Measurements from ENCODE around the gene LRP5. TPM values are rescaled to one million over a fixed set of nuclear protein-coding genes. Genes with fewer than 3 reads are reported as not detected.
"Not testable (repeated sequence)": the region's sequence is repeated elsewhere in the genome, so short reads cannot be mapped to it uniquely, and the experiment has no call there.

The LRP5 gene
- total and polyA plus RNA-seq, 8 donors = 11.8 to 152 (median 44.2) TPM

DNA sequence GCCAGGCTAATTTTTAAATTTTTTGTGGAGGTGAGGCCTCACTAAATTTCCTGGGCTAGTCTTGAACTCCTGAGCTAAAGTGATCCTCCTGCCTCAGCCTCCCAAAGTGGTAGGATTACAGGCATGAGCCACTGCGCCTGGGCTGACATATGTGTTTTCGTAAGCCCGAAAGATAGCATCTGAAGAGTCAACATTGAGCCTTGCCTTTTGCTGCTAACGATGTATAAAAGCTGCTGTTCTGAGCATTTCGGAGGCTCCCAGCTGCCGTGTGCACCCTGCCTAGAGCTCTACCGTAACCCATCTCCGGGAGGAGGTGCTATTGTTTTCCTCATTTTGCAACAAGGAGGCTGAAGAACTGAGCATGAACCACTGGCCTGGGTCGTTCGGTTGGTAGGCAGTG, 130.0 kb downstream of the LRP5 start:
- 74 to 85% (median 78%) methylated on average over 10 of the region's 10 CpGs for WGBS, 5 donors
- no peak overlapping the region for H3K4me3 ChIP-seq
- no peak for TF ChIP-seq POLR2A (IDR thresholded peaks at IDR 0.05)
- TF ChIP-seq, protein P1, sequence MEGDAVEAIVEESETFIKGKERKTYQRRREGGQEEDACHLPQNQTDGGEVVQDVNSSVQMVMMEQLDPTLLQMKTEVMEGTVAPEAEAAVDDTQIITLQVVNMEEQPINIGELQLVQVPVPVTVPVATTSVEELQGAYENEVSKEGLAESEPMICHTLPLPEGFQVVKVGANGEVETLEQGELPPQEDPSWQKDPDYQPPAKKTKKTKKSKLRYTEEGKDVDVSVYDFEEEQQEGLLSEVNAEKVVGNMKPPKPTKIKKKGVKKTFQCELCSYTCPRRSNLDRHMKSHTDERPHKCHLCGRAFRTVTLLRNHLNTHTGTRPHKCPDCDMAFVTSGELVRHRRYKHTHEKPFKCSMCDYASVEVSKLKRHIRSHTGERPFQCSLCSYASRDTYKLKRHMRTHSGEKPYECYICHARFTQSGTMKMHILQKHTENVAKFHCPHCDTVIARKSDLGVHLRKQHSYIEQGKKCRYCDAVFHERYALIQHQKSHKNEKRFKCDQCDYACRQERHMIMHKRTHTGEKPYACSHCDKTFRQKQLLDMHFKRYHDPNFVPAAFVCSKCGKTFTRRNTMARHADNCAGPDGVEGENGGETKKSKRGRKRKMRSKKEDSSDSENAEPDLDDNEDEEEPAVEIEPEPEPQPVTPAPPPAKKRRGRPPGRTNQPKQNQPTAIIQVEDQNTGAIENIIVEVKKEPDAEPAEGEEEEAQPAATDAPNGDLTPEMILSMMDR (IDR thresholded peaks at IDR 0.05) = no peak
- no peak for TF ChIP-seq POLR2AphosphoS5 (IDR thresholded peaks at IDR 0.05)
- TF ChIP-seq EP300 (IDR thresholded peaks at IDR 0.05) = no peak

DNA sequence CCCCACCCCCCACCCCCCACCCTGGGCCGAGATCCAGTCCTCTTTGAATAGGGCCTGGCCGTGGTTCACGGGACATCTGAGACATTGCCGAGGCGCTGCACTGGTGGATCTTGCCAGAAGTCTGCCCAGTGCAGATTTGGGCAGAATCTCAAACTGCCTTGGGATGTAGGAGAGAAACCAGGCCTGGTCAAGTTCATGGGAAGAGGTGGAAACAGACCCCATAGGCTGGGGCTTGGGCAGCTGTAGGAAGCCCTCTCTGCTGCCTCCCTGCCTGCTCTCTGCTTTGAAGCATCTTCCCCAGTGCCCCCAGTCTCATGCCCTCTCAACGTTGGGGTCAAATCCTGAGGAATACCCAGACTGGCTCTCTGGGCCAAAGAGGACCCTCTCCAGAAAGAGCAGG, 132.2 kb downstream of the LRP5 start:
- no peak for DNase-seq
- no peak for TF ChIP-seq POLR2A (IDR thresholded peaks at IDR 0.05)

More for the DNA sequence above, 130.0 kb downstream of the LRP5 start:
- Histone ChIP-seq H3K27ac (no peak overlapping the region), H3K9me3 (no peaks in the 10 kb centered on the region), H3K27me3 (no peaks in the 10 kb centered on the region), H3K4me1 (peaks cover 0 to 39% (median 19%) of the 10 kb centered on the region in 4 donors), H3K36me3 (peaks cover 16 to 86% (median 70%) of the 10 kb centered on the region in 4 donors)
- intact Hi-C loops (cut with DNase I; ENCODE audit: low total_unique reads) = no loop called here
- DNase-seq = no peak

DNA sequence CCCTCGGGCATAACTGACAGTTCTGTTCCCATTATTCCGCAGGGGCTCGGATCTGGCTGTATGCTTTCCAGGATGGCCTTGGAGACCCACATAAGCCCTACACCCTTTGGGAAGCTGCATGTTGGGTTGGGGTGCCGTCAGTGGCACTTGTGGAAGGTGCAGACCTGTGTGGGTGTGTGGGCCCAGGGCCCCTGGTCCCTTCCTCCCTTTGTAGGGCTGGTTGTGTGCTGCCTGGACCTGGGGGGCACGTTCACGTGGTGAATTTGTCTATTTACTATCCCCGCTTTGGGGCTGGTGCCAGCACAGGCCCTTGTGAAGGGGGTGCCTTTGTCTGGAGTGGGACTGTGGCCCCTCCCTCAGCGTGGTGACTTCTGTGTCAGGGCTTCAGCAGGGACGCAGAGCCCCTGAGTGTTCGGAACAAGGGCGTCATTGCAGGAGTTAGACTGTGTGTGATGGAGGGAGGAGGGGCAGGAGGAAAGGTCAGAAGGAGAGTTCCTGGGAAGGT, 133.2 kb downstream of the LRP5 start:
- TF ChIP-seq POLR2A (IDR thresholded peaks at IDR 0.05) (no peak), EP300 (IDR thresholded peaks at IDR 0.05) (no peak), POLR2AphosphoS5 (IDR thresholded peaks at IDR 0.05) (no peak)
- TF ChIP-seq, protein P1 (IDR thresholded peaks at IDR 0.05) = no peak
- no peaks in the 10 kb centered on the region for H3K9me3 ChIP-seq
- 69 to 79% (median 78%) methylated on average over 10 to 11 of the region's 11 CpGs for WGBS, 5 donors
- H3K4me3 ChIP-seq = no peak overlapping the region
- H3K27ac ChIP-seq = peak overlapping the region in 1 of 5 donors; percentile 63
- DNase-seq = no peak
- H3K36me3 ChIP-seq = peaks cover 10 to 79% (median 61%) of the 10 kb centered on the region in 4 donors
- H3K4me1 ChIP-seq = peaks cover 0 to 24% (median 14%) of the 10 kb centered on the region in 4 donors
- intact Hi-C loops (cut with DNase I; ENCODE audit: low total_unique reads) = loop anchor here (5.0 kb wide), 1 partner anchor 188 kb away; no protein-coding TSS in a partner anchor
- no peaks in the 10 kb centered on the region for H3K27me3 ChIP-seq

More for the DNA sequence above, 132.2 kb downstream of the LRP5 start:
- Histone ChIP-seq H3K36me3 (peaks cover 6 to 86% (median 69%) of the 10 kb centered on the region in 4 donors), H3K4me3 (no peak overlapping the region), H3K9me3 (no peaks in the 10 kb centered on the region), H3K4me1 (peaks cover 0 to 33% (median 18%) of the 10 kb centered on the region in 4 donors), H3K27me3 (no peaks in the 10 kb centered on the region), H3K27ac (peak overlapping the region in 1 of 5 donors; percentile 63)
- WGBS, 5 donors = 68 to 92% (median 86%) methylated on average over 2 to 6 of the region's 6 CpGs
- intact Hi-C loops (cut with DNase I; ENCODE audit: low total_unique reads) = no loop called here

DNA sequence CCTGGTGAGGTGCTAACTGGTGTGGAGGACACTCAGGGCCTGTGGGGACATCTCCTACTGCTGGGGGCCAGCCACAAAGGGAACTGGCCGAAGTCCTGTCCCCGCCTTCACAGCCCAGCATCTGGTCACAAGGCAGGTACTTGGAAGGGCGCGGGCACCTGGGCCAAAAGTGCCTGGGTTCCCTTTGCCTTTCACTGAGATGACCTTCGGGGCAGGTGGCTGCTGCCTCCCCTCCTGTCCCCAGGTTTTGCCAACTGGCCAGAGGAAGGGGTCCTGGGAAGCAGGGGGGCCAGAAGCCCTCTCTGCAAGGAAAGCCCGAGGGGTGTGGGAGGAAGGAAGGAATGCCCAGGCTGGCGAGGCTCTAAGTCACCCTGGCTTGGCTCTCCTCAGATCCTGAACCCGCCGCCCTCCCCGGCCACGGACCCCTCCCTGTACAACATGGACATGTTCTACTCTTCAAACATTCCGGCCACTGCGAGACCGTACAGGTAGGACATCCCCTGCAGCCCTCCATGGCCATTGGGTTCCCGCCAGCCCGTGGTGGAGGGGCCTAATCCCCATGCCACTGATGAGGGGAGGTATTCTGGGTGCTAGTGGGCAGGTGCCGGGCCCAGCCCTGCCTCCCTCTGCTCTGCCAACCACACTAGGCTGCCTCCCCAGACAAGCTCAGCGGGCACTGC, 133.8 kb downstream of the LRP5 start:
- Histone ChIP-seq H3K27me3 (no peaks in the 10 kb centered on the region), H3K27ac (peak overlapping the region in 2 of 5 donors; percentile 21 to 63), H3K4me3 (no peak overlapping the region), H3K36me3 (peaks cover 10 to 73% (median 55%) of the 10 kb centered on the region in 4 donors), H3K4me1 (peaks cover 0 to 19% (median 12%) of the 10 kb centered on the region in 4 donors), H3K9me3 (no peaks in the 10 kb centered on the region)
- 78 to 84% (median 82%) methylated on average over 12 to 18 of the region's 18 CpGs for whole genome bisulfite sequencing, 5 donors
- intact Hi-C loops (cut with DNase I; ENCODE audit: low total_unique reads) = loop anchor here (5.0 kb wide), 1 partner anchor 189 kb away; no protein-coding TSS in a partner anchor
- TF ChIP-seq POLR2A (IDR thresholded peaks at IDR 0.05) (no peak), POLR2AphosphoS5 (IDR thresholded peaks at IDR 0.05) (no peak), EP300 (IDR thresholded peaks at IDR 0.05) (no peak)
- no peak for DNase-seq

DNA sequence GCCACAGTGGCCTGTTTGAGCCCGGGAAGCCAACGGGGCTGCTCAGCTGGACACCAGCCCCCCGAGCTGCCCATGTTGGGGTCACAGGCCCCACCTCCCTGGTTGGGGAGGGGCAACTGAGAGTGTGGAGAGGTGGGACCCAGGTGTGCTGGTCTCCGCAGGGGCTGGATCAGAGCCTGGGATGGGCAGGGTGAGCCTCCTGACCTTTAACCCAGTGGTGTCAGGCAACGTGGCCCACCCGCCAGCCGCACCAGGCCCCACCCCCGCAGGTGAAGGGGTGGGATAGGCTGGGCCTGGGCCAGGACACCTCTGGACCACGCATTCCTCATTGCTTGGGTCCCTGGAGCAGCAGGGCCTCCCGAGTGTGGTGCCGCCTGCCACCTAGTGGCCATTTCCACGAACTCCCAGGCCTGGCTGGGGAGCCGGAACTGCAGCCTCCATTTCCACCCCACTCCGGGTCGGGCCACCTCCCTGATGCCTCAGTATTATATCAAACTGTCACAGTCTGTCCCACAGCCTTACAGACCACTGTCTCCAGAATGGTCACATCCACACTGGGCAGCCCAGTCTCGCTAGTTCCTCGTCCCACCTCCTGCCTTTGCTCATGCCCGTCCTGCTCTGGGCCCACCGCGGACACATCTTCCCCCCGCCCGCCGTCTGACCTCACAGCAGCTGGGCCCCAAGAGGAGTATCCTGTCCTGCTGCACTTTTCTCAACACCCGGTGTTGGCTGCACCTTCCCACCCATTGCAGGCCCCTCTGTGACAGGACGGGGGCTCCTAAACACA, 134.8 kb downstream of the LRP5 start:
- Histone ChIP-seq H3K9me3 (no peaks in the 10 kb centered on the region), H3K27ac (peak overlapping the region in 2 of 5 donors; percentile 21 to 35)
- TF ChIP-seq POLR2A (IDR thresholded peaks at IDR 0.05) (no peak), POLR2AphosphoS5 (IDR thresholded peaks at IDR 0.05) (peak in 1 of 3 donors; percentile 34), EP300 (IDR thresholded peaks at IDR 0.05) (no peak)
- TF ChIP-seq, protein P1 (IDR thresholded peaks at IDR 0.05) = peak in 5 of 7 experiments; percentile 83 to 95 (median 93)

DNA sequence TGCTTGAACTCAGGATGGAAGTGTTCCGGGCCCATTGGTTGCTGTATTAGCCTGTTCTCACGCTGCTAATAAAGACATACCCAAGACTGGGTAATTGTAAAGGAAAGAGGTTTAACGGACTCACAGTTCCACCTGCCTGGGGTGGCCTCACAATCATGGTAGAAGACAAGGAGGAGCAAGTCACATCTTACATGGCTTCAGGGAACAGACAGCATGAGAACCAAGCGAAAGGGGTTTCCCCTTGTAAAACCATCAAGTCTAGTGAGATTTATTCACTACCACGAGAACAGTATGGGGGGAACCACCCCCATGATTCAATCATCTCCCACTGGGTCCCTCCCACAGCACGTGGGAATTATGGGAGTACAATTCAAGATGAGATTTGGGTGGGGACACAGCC, 135.5 kb downstream of the LRP5 start:
- intact Hi-C loops (cut with DNase I; ENCODE audit: low total_unique reads) = loop anchor here (5.0 kb wide), 1 partner anchor 191 kb away; no protein-coding TSS in a partner anchor
- H3K27me3 ChIP-seq, H3K4me3 ChIP-seq, H3K27ac ChIP-seq, H3K4me1 ChIP-seq, H3K9me3 ChIP-seq, DNase-seq: not testable (repeated sequence)
- peaks cover 10 to 57% (median 40%) of the 10 kb centered on the region in 4 donors for H3K36me3 ChIP-seq
- whole genome bisulfite sequencing, 5 donors = 61 to 84% (median 77%) methylated on average over 6 of the region's 6 CpGs

More for the DNA sequence above, 134.8 kb downstream of the LRP5 start:
- Histone ChIP-seq H3K4me3 (no peak overlapping the region), H3K36me3 (peaks cover 10 to 64% (median 47%) of the 10 kb centered on the region in 4 donors), H3K4me1 (peaks cover 0 to 10% (median 8%) of the 10 kb centered on the region in 4 donors), H3K27me3 (no peaks in the 10 kb centered on the region)
- WGBS, 5 donors = 43 to 52% (median 48%) methylated on average over 19 to 25 of the region's 25 CpGs
- peak; percentile 82 to 92 for DNase-seq
- intact Hi-C loops (cut with DNase I; ENCODE audit: low total_unique reads) = loop anchor here (5.0 kb wide), 1 partner anchor 190 kb away; no protein-coding TSS in a partner anchor
